Immature natural killer cell (primary cell): ENCODE data around the gene RNF112. TPM values are rescaled to one million over a fixed set of nuclear protein-coding genes. Genes with fewer than 3 reads are reported as not detected.
"Not testable (repeated sequence)": the region's sequence is repeated elsewhere in the genome, so short reads cannot be mapped to it uniquely, and the experiment has no call there.

Experiments
- DNase-seq, 3 donors: peaks; one replicate each; pipeline ENCODE4 v3.0.0; 2022; ENCODE audit warnings: mixed read lengths in 1 of 3
- H3K27ac Mint-ChIP-seq, 6 donors: one replicate each; pipeline ENCODE4 v1.8.0; 2020; ENCODE audit warnings: mixed read lengths in 6 of 6, mild to moderate bottlenecking in 5 of 6, inconsistent platforms in 4 of 6, moderate library complexity in 3 of 6
- H3K27me3 Mint-ChIP-seq, 3 donors: one replicate each; pipeline ENCODE4 v1.8.0; 2020 to 2021; ENCODE audit warnings: low read depth in 3 of 3, mild to moderate bottlenecking in 3 of 3, mixed read lengths in 3 of 3, moderate library complexity in 3 of 3, inconsistent platforms in 1 of 3
- H3K36me3 Mint-ChIP-seq, 3 donors: one replicate each; pipeline ENCODE4 v1.8.0; 2020; ENCODE audit warnings: mixed read lengths in 3 of 3, inconsistent platforms in 2 of 3, mild to moderate bottlenecking in 2 of 3
- H3K4me1 Mint-ChIP-seq, 2 donors: one replicate each; pipeline ENCODE4 v1.8.0; 2020; ENCODE audit warnings: inconsistent platforms in 2 of 2, mild to moderate bottlenecking in 2 of 2, mixed read lengths in 2 of 2, moderate library complexity in 1 of 2
- H3K4me3 Mint-ChIP-seq, 5 donors: one replicate each; pipeline ENCODE4 v1.8.0; 2020; ENCODE audit warnings: mild to moderate bottlenecking in 5 of 5, mixed read lengths in 5 of 5, inconsistent platforms in 3 of 5, moderate library complexity in 3 of 5
- H3K9me3 Mint-ChIP-seq, 6 donors: one replicate each; pipeline ENCODE4 v1.8.0; 2020; ENCODE audit warnings: mild to moderate bottlenecking in 6 of 6, mixed read lengths in 6 of 6, inconsistent platforms in 4 of 6, moderate library complexity in 3 of 6
- polyA plus RNA-seq, 3 donors: library from polyadenylated mRNA; unstranded; fragments of 300-500 nt; fragmentation: Illumina TruSeq; gene quantifications; one replicate each; pipeline ENCODE4 v1.2.3, GENCODE V29; 2021

The RNF112 gene
- polyA plus RNA-seq, 3 donors from 2014 or later, result not detected

DNA sequence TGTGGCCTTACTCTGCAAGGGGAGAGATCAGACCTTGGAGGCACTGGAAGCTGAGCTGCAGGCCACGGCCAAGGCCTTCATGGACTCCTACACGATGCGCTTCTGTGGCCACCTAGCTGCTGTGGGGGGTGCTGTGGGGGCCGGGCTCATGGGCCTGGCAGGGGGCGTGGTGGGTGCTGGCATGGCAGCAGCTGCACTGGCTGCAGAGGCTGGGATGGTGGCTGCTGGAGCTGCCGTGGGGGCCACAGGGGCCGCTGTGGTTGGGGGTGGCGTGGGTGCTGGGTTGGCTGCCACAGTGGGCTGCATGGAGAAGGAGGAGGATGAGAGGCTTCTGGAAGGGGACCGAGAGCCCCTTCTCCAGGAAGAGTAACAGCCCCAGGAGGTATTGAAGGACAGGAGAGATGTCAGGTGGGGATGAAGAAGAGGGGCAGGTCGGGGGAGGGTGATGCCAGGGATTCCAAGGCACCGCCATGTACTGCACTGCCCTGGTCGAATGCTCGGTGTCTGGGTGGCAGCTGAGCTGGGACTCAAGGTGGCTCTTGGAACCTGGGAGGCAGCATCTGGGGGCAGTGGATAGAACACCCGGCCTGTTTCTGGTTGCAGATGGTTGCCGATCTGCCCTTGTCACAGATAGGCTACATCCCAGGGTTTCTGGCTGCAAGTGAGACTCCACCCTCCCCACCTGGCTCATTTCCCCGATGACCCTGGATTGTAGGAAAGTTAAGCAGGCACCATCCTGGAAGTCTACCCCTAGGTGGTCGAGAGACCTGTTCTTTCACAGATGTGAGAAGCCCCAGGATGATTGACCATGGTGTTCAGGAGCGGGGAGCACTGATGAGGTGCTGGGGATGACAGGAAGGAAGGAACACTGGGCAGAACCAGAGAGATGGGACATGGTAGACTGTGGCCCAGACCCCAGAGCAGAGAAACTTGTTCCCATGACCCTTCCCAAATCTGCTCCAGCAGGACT lies 5.1 kb downstream of the RNF112 start:
- H3K9me3 Mint-ChIP-seq, result no peaks in the 10 kb centered on the region
- no peak for DNase-seq
- H3K4me1 Mint-ChIP-seq, result no peaks in the 10 kb centered on the region
- peaks cover 0 to 8% (median 0%) of the 10 kb centered on the region in 3 donors for H3K27me3 Mint-ChIP-seq
- H3K4me3 Mint-ChIP-seq, result no peak overlapping the region
- H3K36me3 Mint-ChIP-seq, result peaks cover 0 to under 1% (median 0%) of the 10 kb centered on the region in 3 donors
- H3K27ac Mint-ChIP-seq, result no peak overlapping the region

GRCh38 chr17:19417611-19418010 lies 6.6 kb downstream of the RNF112 start:
- H3K9me3 Mint-ChIP-seq, result no peaks in the 10 kb centered on the region
- H3K27ac Mint-ChIP-seq, result peak overlapping the region in 2 of 6 donors; percentile 40 to 49
- H3K27me3 Mint-ChIP-seq, result peaks cover 0 to 8% (median 0%) of the 10 kb centered on the region in 3 donors
- DNase-seq, result no peak
- H3K4me3 Mint-ChIP-seq, result no peak overlapping the region
- no peaks in the 10 kb centered on the region for H3K4me1 Mint-ChIP-seq
- H3K36me3 Mint-ChIP-seq, result peaks cover 0 to 4% (median 0%) of the 10 kb centered on the region in 3 donors

DNA sequence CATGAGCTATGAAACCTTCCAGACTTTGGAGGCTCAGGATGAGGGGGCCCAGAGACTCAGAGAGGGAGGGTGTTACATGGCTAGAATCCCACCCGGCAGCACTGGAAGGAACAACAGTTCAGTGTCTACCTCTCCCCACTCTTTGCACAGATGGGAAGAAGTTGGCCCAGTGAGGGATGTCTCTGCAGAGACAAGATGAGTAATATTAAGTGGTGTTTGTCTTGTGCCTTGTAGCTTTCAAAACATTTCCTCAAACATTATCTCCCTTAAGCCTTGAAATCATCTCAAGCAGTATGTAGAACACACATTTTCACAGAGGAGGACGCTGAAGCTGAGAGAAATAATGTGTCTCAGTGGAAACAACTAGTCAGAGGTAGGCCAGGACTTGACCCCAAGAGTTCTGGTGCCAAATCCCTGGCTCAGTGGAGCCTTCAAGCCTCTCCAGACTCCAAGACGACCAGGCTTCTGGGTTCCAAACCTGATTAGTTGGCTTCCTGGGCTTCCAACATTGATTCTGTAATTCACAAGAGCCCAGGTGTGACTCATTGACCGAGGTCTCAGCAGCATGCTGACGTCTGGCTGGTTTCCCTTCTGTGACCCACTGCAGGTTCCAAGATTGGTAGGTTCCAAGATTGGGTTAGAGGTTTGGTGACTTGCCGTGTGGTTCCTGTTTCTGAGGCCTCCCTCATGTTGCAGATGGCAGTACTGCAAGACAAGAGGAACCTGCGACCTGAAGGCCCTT lies 7.4 kb downstream of the RNF112 start:
- Mint-ChIP-seq H3K4me3 (no peak overlapping the region), H3K27ac (peak overlapping the region in 1 of 6 donors; percentile 49), H3K9me3 (no peaks in the 10 kb centered on the region), H3K36me3 (peaks cover 0 to 4% (median 0%) of the 10 kb centered on the region in 3 donors), H3K27me3 (peaks cover 0 to 8% (median 0%) of the 10 kb centered on the region in 3 donors), H3K4me1 (no peaks in the 10 kb centered on the region)
- no peak for DNase-seq

GRCh38 chr17:19421219-19421618 lies 10.2 kb downstream of the RNF112 start:
- Mint-ChIP-seq H3K9me3 (no peaks in the 10 kb centered on the region), H3K4me1 (no peaks in the 10 kb centered on the region), H3K4me3 (no peak overlapping the region), H3K27ac (no peak overlapping the region), H3K27me3 (peaks cover 0 to 8% (median 5%) of the 10 kb centered on the region in 3 donors), H3K36me3 (peaks cover 0 to 4% (median 0%) of the 10 kb centered on the region in 3 donors)
- DNase-seq, result no peak

GRCh38 chr17:19421926-19422325 lies 10.9 kb downstream of the RNF112 start:
- peaks cover 0 to 7% (median 0%) of the 10 kb centered on the region in 3 donors for H3K36me3 Mint-ChIP-seq
- DNase-seq, result no peak
- no peaks in the 10 kb centered on the region for H3K9me3 Mint-ChIP-seq
- H3K4me3 Mint-ChIP-seq, result no peak overlapping the region
- no peaks in the 10 kb centered on the region for H3K4me1 Mint-ChIP-seq
- no peak overlapping the region for H3K27ac Mint-ChIP-seq
- H3K27me3 Mint-ChIP-seq, result peaks cover 0 to 7% (median 5%) of the 10 kb centered on the region in 3 donors

DNA sequence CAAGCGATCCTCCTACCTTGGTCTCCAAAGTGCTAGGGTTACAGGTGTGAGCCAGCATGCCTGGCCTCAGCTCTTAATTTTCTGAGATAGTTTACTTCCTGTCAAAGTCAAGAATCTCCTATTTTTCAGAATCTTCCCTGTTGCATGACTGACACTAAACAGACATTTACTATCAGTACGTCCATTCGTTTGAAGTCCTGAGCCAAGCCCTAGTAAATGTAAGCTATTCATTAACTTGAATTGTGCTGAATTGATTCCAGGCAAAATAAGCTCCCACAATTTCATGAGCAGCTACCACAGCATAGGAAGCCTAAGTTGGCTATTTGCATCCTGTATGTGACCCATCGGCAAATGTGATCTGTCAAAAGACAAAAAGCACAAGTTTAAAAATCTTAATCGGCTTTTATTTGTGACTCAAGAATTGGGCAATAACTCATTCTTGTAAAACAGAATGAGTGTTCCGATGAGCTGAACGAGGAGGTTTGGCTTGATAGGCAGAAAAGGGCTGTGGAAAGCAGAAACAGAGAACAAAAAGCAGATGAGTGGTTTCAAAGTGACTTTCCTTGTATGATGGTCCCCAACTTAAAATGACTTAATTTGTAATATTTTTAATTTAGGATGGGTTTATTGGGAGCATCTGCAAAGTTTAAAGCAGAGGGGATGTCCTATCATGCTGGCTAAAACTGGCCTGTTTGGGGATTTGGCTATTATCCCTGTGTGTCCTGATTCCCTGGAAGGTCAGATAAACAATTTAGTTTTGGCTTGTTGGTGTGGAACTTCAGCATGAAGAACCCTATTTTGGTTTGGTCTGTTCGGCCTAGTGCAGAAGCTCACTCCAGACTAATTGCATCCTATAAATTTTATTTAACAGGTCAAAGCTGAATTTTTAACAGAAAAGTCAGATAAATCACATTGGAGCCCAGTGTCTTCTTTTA lies 14.2 kb downstream of the RNF112 start:
- H3K36me3 Mint-ChIP-seq, result peaks cover 0 to 7% (median 0%) of the 10 kb centered on the region in 3 donors
- no peaks in the 10 kb centered on the region for H3K4me1 Mint-ChIP-seq
- no peak overlapping the region for H3K4me3 Mint-ChIP-seq
- no peak for DNase-seq
- no peak overlapping the region for H3K27ac Mint-ChIP-seq
- H3K9me3 Mint-ChIP-seq, result no peaks in the 10 kb centered on the region
- H3K27me3 Mint-ChIP-seq, result peaks cover 0 to 5% (median 2%) of the 10 kb centered on the region in 3 donors

DNA sequence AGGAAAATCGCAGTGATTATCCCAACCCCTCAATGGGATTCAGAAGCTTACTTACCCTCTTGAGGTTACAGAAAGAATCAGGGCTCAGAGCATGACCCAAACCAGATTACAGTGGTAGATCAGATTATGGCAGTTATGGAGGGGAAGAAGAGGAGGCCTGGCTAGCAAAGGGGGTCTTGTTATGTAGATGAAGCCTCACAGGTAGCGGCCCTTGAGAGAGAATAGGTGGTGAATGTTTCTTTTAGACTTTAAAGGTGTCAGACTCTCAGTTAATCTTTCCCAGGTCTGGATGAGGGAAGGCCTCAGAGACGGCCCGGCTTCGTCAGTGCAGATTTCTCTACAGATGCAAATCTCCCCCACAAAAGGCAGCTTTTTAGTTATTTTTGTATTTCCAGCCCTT lies 15.6 kb downstream of the RNF112 start:
- H3K4me1 Mint-ChIP-seq, result no peaks in the 10 kb centered on the region
- H3K4me3 Mint-ChIP-seq, result no peak overlapping the region
- DNase-seq, result no peak
- peaks cover 0 to 4% (median 0%) of the 10 kb centered on the region in 3 donors for H3K36me3 Mint-ChIP-seq
- H3K27me3 Mint-ChIP-seq, result peaks cover 0 to 5% (median 3%) of the 10 kb centered on the region in 3 donors
- H3K9me3 Mint-ChIP-seq, result no peaks in the 10 kb centered on the region
- H3K27ac Mint-ChIP-seq, result no peak overlapping the region

- Mint-ChIP-seq H3K4me3 (no peak overlapping the region), H3K4me1 (no peaks in the 10 kb centered on the region), H3K36me3 (no peaks in the 10 kb centered on the region), H3K9me3 (no peaks in the 10 kb centered on the region), H3K27ac (no peak overlapping the region), H3K27me3 (peaks cover 0 to 3% (median 2%) of the 10 kb centered on the region in 3 donors)
- DNase-seq, result no peak
These were observed 20.7 kb downstream of the RNF112 start for GRCh38 chr17:19431691-19432090.

- H3K36me3 Mint-ChIP-seq, result no peaks in the 10 kb centered on the region
- H3K4me1 Mint-ChIP-seq, result no peaks in the 10 kb centered on the region
- no peak overlapping the region for H3K27ac Mint-ChIP-seq
- peaks cover 0 to 3% (median 2%) of the 10 kb centered on the region in 3 donors for H3K27me3 Mint-ChIP-seq
- H3K9me3 Mint-ChIP-seq, result no peaks in the 10 kb centered on the region
- DNase-seq, result no peak
- H3K4me3 Mint-ChIP-seq, result no peak overlapping the region
These were observed 22.2 kb downstream of the RNF112 start for GRCh38 chr17:19433255-19433654.

- peaks cover 0 to 3% (median 2%) of the 10 kb centered on the region in 3 donors for H3K27me3 Mint-ChIP-seq
- H3K9me3 Mint-ChIP-seq, result no peaks in the 10 kb centered on the region
- H3K27ac Mint-ChIP-seq, result no peak overlapping the region
- H3K4me3 Mint-ChIP-seq, result no peak overlapping the region
- no peak for DNase-seq
- no peaks in the 10 kb centered on the region for H3K4me1 Mint-ChIP-seq
- no peaks in the 10 kb centered on the region for H3K36me3 Mint-ChIP-seq
These were observed 22.8 kb downstream of the RNF112 start for GRCh38 chr17:19433727-19434340.

DNA sequence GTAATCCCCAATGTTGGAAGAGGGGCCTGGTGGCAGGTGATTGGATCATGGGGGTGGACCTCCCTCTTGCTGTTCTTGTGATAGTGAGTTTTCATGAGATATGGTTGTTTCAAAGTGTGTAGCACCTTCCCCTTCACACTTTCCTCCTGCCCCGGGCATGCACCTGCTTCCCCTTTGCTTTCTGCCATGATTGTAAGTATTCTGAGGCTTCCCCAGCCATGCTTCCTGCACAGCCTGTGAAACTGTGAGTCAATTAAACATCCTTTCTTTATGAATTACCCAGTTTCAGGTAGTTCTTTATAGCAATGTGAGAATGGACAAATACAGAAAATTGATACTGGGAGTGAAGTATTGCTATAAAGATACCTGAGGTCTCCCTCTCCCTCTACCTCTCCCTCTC lies 29.4 kb downstream of the RNF112 start:
- Mint-ChIP-seq H3K27me3 (peaks cover 3 to 10% (median 4%) of the 10 kb centered on the region in 3 donors), H3K36me3 (peaks cover 3 to 12% (median 4%) of the 10 kb centered on the region in 3 donors), H3K4me1 (no peaks in the 10 kb centered on the region), H3K4me3 (no peak overlapping the region), H3K27ac (no peak overlapping the region), H3K9me3 (peaks cover 0 to 5% (median 2%) of the 10 kb centered on the region in 6 donors)
- DNase-seq, result no peak

GRCh38 chr17:19441288-19441687 lies 30.3 kb downstream of the RNF112 start:
- not testable (repeated sequence) for H3K4me1 Mint-ChIP-seq, H3K9me3 Mint-ChIP-seq, H3K4me3 Mint-ChIP-seq, H3K27ac Mint-ChIP-seq, DNase-seq
- H3K27me3 Mint-ChIP-seq, result peaks cover 3 to 11% (median 4%) of the 10 kb centered on the region in 3 donors
- H3K36me3 Mint-ChIP-seq, result peaks cover 3 to 12% (median 4%) of the 10 kb centered on the region in 3 donors

GRCh38 chr17:19442731-19443130 lies 31.7 kb downstream of the RNF112 start:
- no peak for DNase-seq
- peaks cover 3 to 6% of the 10 kb centered on the region in 2 donors for H3K4me1 Mint-ChIP-seq
- peaks cover 4 to 12% (median 7%) of the 10 kb centered on the region in 3 donors for H3K36me3 Mint-ChIP-seq
- no peak overlapping the region for H3K27ac Mint-ChIP-seq
- no peak overlapping the region for H3K4me3 Mint-ChIP-seq
- H3K27me3 Mint-ChIP-seq, result peaks cover 4 to 14% (median 6%) of the 10 kb centered on the region in 3 donors
- H3K9me3 Mint-ChIP-seq, result peaks cover 0 to 5% (median 2%) of the 10 kb centered on the region in 6 donors
